Measurements from ENCODE around the gene VDAC2. TPM values are rescaled to one million over a fixed set of nuclear protein-coding genes. Genes with fewer than 3 reads are reported as not detected.
"Not testable (repeated sequence)": the region's sequence is repeated elsewhere in the genome, so short reads cannot be mapped to it uniquely, and the experiment has no call there.

Gene VDAC2
- total RNA-seq, 1 experiment from 2014 or later: 285 TPM

GRCh38 chr10:75207857-75208144 is 2.8 kb upstream of the VDAC2 start:
- no peaks in the 10 kb centered on the region for H3K4me1 ChIP-seq
- H3K9me3 ChIP-seq (replicated peaks): no peaks in the 10 kb centered on the region
- no peak overlapping the region for H3K4me3 ChIP-seq
- H3K27me3 ChIP-seq: no peaks in the 10 kb centered on the region
- no peak overlapping the region for H3K27ac ChIP-seq
- DNase-seq: no peak
- H3K36me3 ChIP-seq: peaks cover 15% of the 10 kb centered on the region

DNA sequence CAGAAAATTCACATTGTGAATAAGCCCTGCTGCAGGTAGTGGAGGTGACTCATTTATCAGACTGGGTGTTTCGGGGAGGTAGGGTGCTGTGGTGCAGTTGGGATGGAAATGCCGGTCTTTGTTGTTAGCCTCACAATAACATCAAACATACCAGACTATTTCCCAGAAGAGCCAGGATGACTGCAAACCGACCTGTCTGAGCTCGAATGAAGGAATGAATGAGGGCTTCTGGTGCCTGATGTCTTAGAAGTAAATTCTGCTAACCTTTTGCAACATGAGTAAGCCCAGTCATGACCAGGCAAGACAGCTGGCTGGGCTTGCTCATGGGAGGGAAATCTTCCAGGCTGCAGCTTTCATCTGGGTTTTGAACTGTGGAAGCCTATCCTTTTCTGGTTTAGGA is 2.4 kb upstream of the VDAC2 start:
- Histone ChIP-seq H3K36me3 (peaks cover 18% of the 10 kb centered on the region), H3K4me3 (no peak overlapping the region), H3K27me3 (no peaks in the 10 kb centered on the region), H3K9me3 (replicated peaks) (no peaks in the 10 kb centered on the region), H3K27ac (no peak overlapping the region), H3K4me1 (no peaks in the 10 kb centered on the region)
- DNase-seq: peak; percentile 13 to 43

GRCh38 chr10:75209086-75209920 is 1.3 kb upstream of the VDAC2 start:
- no peak for DNase-seq
- Histone ChIP-seq H3K4me1 (no peaks in the 10 kb centered on the region), H3K27ac (peak overlapping the region; percentile 100), H3K36me3 (peaks cover 29% of the 10 kb centered on the region), H3K27me3 (no peaks in the 10 kb centered on the region), H3K9me3 (replicated peaks) (no peaks in the 10 kb centered on the region), H3K4me3 (peak overlapping the region; percentile 99)

DNA sequence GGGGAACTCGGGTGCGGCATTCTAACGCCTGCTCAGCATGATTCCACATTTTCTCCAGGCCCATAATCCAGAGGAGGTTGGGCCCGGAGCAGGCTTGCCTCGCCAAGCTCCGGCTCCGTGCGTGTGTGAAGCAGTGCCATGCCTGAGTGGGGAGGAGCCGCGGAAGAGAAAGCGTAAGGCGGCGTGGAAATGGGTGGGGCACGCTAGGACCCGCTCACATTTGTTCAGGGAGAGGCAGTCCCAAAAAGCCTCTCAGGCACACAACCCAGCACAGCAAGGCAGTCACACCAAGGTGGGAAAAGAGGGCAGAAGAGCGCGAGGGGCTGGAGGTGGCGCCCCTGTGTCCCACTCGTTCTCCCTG is 695 bp upstream of the VDAC2 start:
- Histone ChIP-seq H3K27me3 (no peaks in the 10 kb centered on the region), H3K9me3 (replicated peaks) (no peaks in the 10 kb centered on the region), H3K4me1 (no peaks in the 10 kb centered on the region), H3K4me3 (peak overlapping the region; percentile 99), H3K27ac (peak overlapping the region; percentile 100), H3K36me3 (peaks cover 34% of the 10 kb centered on the region)
- peak; percentile 87 to 90 for DNase-seq

- DNase-seq: peak; percentile 31 to 52
- Histone ChIP-seq H3K4me1 (no peaks in the 10 kb centered on the region), H3K36me3 (peaks cover 47% of the 10 kb centered on the region), H3K9me3 (replicated peaks) (no peaks in the 10 kb centered on the region), H3K27ac (peak overlapping the region; percentile 100), H3K27me3 (no peaks in the 10 kb centered on the region), H3K4me3 (peak overlapping the region; percentile 99)
Observed at GRCh38 chr10:75211007-75211691, 553 bp downstream of the VDAC2 start.

- no peak overlapping the region for H3K27ac ChIP-seq
- DNase-seq: no peak
- H3K36me3 ChIP-seq: peaks cover 59% of the 10 kb centered on the region
- H3K9me3 ChIP-seq (replicated peaks): no peaks in the 10 kb centered on the region
- H3K4me1 ChIP-seq: no peaks in the 10 kb centered on the region
- H3K27me3 ChIP-seq: no peaks in the 10 kb centered on the region
- peak overlapping the region; percentile 99 for H3K4me3 ChIP-seq
Observed at GRCh38 chr10:75212343-75212742, 1.7 kb downstream of the VDAC2 start.

GRCh38 chr10:75220274-75220673 is 9.7 kb downstream of the VDAC2 start:
- no peaks in the 10 kb centered on the region for H3K9me3 ChIP-seq (replicated peaks)

GRCh38 chr10:75221492-75221891 is 10.9 kb downstream of the VDAC2 start:
- H3K4me3 ChIP-seq, DNase-seq: not testable (repeated sequence)
- peaks cover 93% of the 10 kb centered on the region for H3K36me3 ChIP-seq

More at GRCh38 chr10:75220274-75220673, 9.7 kb downstream of the VDAC2 start:
- H3K4me1 ChIP-seq: peaks cover 14% of the 10 kb centered on the region; the same call in 1 of the 2 replicates
- DNase-seq: no peak
- H3K36me3 ChIP-seq: peaks cover 99% of the 10 kb centered on the region
- H3K27me3 ChIP-seq: no peaks in the 10 kb centered on the region
- H3K4me3 ChIP-seq: no peak overlapping the region
- no peak overlapping the region for H3K27ac ChIP-seq

GRCh38 chr10:75223507-75223906 is 12.9 kb downstream of the VDAC2 start:
- no peak overlapping the region for H3K4me3 ChIP-seq
- no peaks in the 10 kb centered on the region for H3K27me3 ChIP-seq
- H3K9me3 ChIP-seq (replicated peaks): no peaks in the 10 kb centered on the region
- no peak overlapping the region for H3K27ac ChIP-seq
- DNase-seq: no peak
- H3K4me1 ChIP-seq: peaks cover 19% of the 10 kb centered on the region; the same call in 1 of the 2 replicates
- H3K36me3 ChIP-seq: peaks cover 85% of the 10 kb centered on the region

More at GRCh38 chr10:75221492-75221891, 10.9 kb downstream of the VDAC2 start:
- H3K9me3 ChIP-seq (replicated peaks); H3K27ac ChIP-seq; H3K27me3 ChIP-seq: not testable (repeated sequence)
- peaks cover 19% of the 10 kb centered on the region; the same call in 1 of the 2 replicates for H3K4me1 ChIP-seq

GRCh38 chr10:75226095-75226494 is 15.5 kb downstream of the VDAC2 start:
- no peaks in the 10 kb centered on the region for H3K27me3 ChIP-seq
- no peak overlapping the region for H3K4me3 ChIP-seq
- no peak overlapping the region for H3K27ac ChIP-seq
- DNase-seq: no peak
- no peaks in the 10 kb centered on the region for H3K9me3 ChIP-seq (replicated peaks)
- peaks cover 19% of the 10 kb centered on the region; the same call in 1 of the 2 replicates for H3K4me1 ChIP-seq
- H3K36me3 ChIP-seq: peaks cover 80% of the 10 kb centered on the region

GRCh38 chr10:75226656-75227055 is 16.1 kb downstream of the VDAC2 start:
- no peak overlapping the region for H3K27ac ChIP-seq
- no peaks in the 10 kb centered on the region for H3K9me3 ChIP-seq (replicated peaks)
- peaks cover 19% of the 10 kb centered on the region; the same call in 1 of the 2 replicates for H3K4me1 ChIP-seq
- peaks cover 80% of the 10 kb centered on the region for H3K36me3 ChIP-seq
- no peaks in the 10 kb centered on the region for H3K27me3 ChIP-seq
- no peak overlapping the region for H3K4me3 ChIP-seq
- no peak for DNase-seq

GRCh38 chr10:75228278-75228677 is 17.7 kb downstream of the VDAC2 start:
- no peak overlapping the region for H3K27ac ChIP-seq
- H3K4me3 ChIP-seq: no peak overlapping the region
- no peak for DNase-seq
- H3K9me3 ChIP-seq (replicated peaks): no peaks in the 10 kb centered on the region
- H3K27me3 ChIP-seq: no peaks in the 10 kb centered on the region
- peaks cover 19% of the 10 kb centered on the region; the same call in 1 of the 2 replicates for H3K4me1 ChIP-seq
- peaks cover 77% of the 10 kb centered on the region for H3K36me3 ChIP-seq

GRCh38 chr10:75228834-75229233 is 18.2 kb downstream of the VDAC2 start:
- peaks cover 16% of the 10 kb centered on the region; the same call in 1 of the 2 replicates for H3K4me1 ChIP-seq
- H3K36me3 ChIP-seq: peaks cover 72% of the 10 kb centered on the region
- no peak overlapping the region for H3K27ac ChIP-seq
- no peaks in the 10 kb centered on the region for H3K9me3 ChIP-seq (replicated peaks)
- H3K27me3 ChIP-seq: no peaks in the 10 kb centered on the region
- DNase-seq: no peak
- no peak overlapping the region for H3K4me3 ChIP-seq

DNA sequence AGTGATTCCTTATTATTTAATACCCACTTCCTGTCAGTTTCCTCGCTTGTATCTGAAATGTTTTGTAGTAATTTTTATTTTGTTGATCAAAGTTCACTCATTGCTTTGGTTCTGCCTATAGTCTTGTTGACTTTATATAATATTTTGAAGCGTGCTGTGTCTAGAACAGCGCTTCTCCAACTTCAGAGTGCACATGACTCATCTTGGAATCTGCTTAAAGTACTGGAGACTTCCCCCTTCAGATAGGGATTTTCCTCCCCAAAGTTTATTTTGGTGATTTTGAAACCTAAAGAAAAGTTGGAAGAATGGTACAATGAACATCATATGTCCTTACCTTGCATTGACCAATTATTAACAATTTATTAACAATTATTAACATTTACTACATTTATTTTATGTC is 19.4 kb downstream of the VDAC2 start:
- Histone ChIP-seq H3K36me3 (peaks cover 60% of the 10 kb centered on the region), H3K27ac (no peak overlapping the region), H3K9me3 (replicated peaks) (no peaks in the 10 kb centered on the region), H3K4me3 (no peak overlapping the region), H3K27me3 (no peaks in the 10 kb centered on the region), H3K4me1 (peaks cover 6% of the 10 kb centered on the region; the same call in 1 of the 2 replicates)
- DNase-seq: no peak

DNA sequence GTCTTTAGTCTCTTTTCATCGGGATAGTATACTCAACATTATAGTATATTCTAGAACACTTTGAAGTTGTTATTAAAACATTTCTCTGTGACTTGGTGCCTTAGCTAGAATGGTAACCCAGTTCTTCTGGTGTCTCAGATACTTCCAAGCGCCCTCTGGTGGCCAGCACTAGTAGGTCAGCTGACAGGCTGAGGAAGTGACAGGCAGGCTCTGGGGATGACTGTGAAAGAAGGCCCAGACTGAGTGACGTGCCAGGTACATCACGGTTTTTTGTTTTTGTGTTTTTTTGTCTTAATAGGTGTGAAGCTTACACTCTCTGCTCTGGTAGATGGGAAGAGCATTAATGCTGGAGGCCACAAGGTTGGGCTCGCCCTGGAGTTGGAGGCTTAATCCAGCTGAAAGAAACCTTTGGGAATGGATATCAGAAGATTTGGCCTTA is 20.0 kb downstream of the VDAC2 start:
- Histone ChIP-seq H3K4me1 (peaks cover 4% of the 10 kb centered on the region; the same call in 1 of the 2 replicates), H3K36me3 (peaks cover 59% of the 10 kb centered on the region), H3K4me3 (no peak overlapping the region), H3K9me3 (replicated peaks) (no peaks in the 10 kb centered on the region), H3K27ac (no peak overlapping the region), H3K27me3 (no peaks in the 10 kb centered on the region)
- DNase-seq: peak; percentile 82 to 89
